DMS 273 (cell line): ENCODE results near the gene ADPRS.

Experiments
- DNase-seq: peaks from one replicate; lab custom pipeline; 2025; ENCODE audit not compliant: unreplicated experiment; lab: John Stamatoyannopoulos, UW

ADPRS gene, protein sequence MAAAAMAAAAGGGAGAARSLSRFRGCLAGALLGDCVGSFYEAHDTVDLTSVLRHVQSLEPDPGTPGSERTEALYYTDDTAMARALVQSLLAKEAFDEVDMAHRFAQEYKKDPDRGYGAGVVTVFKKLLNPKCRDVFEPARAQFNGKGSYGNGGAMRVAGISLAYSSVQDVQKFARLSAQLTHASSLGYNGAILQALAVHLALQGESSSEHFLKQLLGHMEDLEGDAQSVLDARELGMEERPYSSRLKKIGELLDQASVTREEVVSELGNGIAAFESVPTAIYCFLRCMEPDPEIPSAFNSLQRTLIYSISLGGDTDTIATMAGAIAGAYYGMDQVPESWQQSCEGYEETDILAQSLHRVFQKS

DNA sequence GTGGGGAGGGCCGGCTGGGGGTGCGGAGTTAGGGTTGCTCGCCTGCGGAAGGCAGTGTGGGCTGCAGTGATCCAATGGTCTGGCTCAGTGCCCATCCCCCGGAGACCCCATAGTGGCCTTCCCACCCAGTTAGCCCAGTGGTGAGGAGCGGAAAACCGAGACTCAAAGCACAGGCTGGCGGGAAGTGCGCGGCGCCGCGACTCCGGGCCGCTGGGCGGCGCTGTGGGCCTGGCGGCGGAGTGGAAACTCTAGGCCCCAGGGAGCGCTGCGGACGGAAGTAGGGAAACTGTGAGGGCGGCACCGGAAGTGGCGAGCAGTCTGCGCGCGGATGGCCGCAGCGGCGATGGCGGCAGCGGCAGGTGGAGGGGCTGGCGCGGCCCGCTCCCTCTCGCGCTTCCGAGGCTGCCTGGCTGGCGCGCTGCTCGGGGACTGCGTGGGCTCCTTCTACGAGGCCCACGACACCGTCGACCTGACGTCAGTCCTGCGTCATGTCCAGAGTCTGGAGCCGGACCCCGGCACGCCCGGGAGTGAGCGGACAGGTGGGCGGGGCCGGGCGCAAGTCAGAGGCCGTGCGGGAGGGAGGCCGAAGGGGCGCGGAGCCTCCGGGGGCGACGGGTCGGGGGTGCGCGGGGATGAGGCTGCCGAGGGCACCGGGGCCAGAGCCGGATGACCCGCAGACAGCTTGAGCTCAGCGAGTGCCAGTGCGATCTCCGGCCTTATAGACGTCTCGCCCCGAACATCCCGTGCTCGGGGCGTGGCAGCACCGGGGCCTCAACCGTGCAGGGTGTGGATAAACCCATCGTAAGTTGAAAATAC is at the start of gene ADPRS:
ADPRS (plus strand) TSS at position 316 of the 816 bp plus-strand sequence; CDS start at position 329, 13 bp downstream.
- peak; percentile 96 for DNase-seq

DNA sequence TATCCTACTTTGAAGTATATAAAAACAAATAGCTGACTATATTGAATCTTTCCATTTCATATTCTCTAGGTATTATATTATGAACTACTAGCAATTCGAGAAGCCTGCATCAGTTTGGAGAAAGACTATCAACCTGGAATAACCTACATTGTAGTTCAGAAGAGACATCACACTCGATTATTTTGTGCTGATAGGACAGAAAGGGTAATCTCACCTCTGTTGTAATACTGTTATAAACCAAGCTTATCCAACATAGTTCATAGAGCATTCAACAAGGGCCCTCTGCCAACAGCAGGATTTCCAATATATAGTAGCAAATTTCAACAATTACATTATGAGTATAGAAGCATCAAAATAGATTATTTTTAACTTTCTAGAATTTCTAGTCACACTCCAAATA is 48.5 kb upstream of the ADPRS start:
- no peak for DNase-seq

DNA sequence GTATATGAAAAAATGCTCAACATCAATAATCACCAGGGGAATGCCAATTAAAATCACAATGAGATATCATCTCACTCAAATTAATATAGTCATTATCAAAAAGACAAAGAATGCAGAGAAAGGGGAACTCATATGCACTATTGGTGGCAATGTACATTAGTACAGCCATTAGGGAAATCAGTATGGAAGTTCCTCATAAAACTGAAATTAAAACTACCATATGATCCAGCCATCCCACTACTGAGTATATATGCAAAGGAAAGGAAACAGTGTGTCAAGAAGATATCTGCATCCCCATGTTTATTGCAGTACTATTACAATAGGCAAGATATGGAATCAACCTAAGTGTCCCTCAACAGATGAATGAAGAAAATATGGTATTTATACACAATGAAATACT is 36.9 kb upstream of the ADPRS start:
- no peak for DNase-seq

DNA sequence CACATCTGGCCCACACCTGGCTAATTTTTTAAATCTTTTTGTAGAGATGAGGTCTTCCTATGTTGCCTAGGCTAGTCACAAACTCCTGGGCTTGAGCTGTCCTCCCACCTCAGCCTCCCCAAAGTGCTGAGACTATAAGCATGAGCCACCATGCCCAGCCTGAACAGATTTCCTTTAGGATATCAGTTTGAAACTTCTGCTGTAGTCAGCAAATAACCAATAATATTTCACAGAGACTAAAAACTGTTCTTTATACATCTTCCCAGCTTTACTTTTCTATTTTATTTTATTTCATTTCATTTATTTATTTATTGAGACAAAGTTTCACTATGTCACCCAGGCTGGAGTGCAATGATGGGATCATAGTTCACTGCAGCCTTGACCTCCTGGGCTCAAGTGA is 34.7 kb upstream of the ADPRS start:
- no peak for DNase-seq

DNA sequence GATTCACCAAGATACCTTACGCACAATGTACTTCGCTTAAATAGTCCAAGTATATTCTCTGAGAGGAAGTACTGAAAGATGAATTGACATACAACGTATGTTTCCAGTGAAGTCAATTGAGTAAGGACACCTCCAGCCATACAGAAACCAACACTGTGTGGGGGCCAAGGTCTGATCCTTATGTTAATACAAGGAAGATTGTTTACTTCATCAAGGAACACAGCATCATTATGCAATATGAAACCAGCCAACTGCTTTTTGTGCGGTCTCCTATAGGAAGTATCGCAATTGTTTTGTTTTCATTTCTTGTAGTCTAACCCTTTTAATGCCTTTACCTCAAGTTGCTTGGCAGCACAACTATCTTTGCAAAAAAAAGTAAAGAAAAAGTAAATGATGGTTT is 33.0 kb upstream of the ADPRS start:
- no peak for DNase-seq

DNA sequence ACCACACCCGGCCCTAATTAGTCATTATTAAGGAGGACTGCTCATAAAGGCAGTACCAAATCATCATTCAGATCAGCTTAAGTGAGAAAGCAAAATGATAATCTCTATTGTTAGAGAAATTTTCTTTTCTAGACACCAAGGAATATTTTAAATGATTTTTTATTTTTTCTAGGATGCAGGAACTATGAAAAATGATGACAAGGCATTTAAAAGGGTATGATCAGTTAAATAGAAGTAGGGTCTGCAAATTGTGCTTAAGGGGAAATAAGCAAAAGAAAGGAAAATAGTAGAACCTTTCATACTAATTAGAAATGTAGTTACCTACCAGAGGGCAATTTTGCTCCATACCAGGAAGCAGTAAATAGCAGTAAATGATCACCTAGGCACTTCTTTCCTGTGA is 26.4 kb upstream of the ADPRS start:
- DNase-seq = no peak

DNA sequence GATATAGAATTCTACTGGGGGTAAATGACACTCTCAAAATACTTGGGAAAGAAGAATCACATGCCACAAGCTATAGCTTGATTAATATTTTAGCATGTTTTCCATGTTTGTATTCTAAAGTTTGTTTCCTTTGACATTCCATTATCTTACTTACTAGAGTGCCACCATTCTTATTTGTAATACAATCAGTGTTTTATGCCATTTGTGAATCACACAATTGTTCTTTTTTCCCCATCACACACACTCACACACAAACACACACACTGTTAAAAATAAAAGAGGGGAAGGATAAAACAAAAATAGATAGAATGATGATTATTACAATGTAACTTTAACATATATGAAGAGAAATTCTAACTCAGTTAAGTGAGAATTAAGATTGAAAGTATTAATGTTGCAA is 20.8 kb upstream of the ADPRS start:
- DNase-seq = no peak

DNA sequence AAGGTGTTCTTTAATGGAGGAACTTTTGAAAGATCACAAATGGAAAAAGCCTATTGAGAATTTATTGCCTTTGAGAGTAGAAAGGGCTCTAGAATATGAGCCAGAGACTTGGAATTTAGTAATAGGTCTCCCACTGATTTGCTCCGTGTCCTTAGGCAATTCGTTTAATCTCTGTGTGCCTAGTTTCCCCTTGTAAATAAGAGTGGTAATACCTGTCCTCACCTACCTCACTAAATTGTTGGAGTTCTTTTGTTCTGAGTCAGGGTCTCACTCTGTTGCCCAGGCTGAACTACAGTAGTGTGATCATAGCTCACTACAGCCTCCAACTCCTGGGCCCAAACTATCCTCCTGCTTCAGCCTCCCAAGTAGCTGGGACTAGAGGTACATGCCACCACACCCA is 19.8 kb upstream of the ADPRS start:
- DNase-seq = no peak

DNA sequence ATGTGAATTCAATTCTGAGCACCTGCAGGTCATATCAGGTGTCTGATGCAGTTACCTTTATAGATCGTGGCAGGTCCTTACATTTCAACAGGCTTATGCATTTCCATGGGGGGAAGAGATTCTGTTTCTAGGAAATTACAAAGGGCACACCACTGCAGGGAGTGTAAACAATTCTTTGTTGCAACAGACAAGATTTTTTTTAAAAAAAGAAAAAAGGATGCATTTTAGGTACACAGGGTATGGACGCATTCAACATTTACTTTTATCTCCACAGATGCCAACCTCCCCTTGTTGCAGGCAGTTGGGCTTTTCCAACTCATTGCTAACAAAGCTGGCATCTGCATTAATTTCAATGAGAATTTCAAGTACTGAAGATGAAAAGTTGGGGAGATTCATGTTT is 18.3 kb upstream of the ADPRS start:
- no peak for DNase-seq

DNA sequence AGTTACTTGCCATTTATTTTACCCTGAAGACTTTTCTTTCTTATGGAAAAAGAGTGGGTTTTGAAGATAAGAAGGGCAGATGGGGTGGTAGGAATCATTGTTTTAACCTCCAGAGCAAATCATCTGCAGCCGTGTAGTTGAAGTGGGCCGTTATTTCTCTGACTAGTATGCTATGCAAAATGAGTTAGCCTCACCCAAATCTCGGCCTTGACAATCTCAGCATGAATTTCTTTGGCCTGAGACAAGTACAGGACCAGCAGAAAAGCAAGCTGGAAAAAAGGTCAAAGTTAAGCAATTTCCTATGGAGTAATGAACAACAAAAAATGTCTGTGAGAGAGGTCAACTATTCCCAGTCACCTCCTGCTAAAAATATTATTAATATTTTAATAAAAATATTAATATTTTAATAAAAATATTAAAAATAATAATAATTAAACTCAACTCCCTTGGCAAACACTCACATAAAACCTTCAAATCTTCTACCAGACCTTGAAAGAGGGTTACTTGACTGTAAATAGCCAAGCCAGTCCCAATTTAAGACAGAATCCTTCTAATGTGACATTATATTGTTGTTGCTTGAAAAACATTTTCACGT is 11.6 kb upstream of the ADPRS start:
- peak; percentile 20 for DNase-seq

DNA sequence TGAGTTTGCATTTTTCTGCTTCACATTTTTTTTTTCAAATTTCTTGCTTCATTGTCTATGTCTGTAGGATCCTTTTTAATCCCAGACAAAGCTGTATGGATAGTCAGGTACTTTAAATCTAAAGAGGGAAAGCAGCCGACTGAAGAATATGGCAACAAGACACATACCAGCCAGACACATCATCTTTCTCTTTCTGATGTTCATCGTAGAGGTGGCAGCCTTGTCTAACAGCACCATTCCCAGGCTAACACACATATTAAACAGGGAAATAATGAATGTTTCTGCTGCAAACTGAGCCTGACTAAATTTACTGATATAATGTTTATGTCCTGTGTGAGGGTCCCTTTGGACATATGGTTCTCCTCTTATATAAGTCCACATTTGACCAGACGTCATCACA is 8.5 kb upstream of the ADPRS start:
- DNase-seq = no peak

DNA sequence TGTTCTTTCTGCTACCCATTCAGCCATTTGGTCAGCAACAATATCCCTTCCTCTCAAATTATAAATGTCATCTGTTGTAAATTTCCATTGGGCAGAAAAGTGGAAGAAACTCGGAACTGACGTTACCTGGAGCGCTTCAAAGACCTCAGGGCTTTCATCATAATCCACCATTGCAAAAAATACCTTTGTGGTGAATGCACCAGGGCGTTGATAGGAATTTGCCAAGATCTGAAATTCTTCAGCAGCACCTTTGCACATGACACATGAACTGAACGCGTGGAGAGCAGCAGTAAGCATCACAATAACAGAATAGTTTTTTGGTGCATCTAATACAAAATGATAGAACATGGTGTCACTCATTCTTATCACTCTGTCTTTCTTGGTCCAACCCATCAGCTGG is 7.9 kb upstream of the ADPRS start:
- no peak for DNase-seq

DNA sequence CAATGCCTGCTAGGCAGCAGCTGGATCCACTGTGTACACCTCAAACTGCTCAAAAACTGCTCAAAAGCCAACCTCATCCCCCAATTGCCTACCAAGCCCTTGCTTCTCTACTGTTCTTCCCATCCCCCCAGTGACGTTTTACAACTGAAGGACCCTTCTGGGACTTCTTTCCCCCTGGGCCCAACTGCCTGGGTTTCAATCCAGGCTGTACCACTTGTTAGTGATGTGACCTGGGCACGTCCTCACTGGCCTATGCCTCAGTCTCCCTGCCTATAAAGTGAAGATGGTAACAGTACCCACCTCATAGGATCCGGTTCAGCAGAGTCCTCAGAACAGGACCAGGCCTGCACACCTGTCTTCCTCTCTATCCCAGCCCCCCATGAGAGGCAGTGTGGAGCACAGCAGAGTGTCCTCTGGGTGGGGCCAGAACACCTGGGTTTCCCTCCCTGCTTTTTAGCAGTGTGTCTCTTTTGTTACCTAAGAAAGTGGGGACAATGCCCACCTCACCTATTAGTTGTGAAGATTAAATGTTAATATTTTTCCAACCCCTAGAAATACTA is 6.7 kb upstream of the ADPRS start:
- DNase-seq = no peak

DNA sequence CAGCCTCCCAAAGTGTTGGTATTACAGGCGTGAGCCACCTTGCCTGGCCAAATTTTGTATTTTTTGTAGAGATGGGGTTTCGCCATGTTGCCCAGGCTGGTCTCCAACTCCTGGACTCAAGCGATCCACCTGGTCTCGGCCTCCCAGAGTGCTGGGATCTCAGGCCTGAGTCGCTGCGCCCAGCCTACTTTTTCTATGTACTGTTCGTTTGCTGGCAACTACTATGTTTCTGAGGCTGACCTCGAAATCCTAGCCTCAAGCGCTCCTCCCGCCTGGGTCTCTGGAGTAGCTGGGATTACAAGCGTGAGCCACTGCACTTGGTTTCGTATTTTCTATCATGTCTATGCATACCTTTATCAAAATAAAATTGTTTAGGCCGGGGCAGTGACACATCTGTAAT is 5.5 kb upstream of the ADPRS start:
- DNase-seq = no peak

DNA sequence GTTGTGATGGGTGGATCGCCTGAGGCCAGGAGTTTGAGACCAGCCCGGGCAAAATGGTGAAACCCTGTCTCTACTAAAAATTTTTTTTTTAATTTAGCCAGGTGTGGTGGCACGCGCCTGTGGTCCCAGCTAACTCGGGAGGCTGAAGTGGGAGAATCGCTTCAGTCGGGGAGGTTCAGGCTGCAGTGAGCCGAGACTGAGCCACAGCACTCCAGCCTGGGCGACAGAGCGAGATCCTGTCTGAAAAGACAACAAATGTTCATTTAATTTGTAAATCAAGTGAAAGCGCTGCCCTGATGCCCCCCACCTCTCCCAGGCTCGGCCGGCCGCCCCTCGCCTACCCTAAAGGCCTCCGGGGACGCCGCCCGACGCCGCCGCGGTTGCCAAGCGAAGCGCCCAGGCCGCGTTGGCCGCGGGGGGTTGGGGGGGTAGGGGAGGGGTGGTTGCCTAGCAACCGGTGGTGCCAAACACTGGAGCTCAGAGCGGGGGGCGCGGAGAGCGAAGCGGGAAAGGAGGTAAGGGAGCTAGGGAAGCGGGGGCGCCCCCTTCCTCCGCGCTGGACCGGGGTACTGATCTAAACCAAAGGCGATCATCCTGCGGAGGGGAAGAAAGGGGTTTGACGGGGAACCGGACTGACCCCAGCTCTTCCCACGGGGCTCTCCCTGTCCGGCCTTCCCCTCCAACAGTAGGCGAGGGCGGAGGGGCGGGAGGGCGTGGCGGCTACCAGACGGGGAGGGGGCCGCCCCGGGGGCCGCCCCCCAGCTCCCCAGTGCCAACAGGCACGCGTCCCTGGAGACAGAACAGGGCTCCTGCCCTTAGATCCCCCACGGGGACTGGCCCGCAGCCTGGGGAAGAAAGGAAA is 4.8 kb upstream of the ADPRS start, which contains the start of gene TEKT2:
TEKT2 (plus strand) TSS at position 460 of the 862 bp plus-strand sequence. CDS start 828 bp downstream, outside the sequence.
- DNase-seq = peak; percentile 84

DNA sequence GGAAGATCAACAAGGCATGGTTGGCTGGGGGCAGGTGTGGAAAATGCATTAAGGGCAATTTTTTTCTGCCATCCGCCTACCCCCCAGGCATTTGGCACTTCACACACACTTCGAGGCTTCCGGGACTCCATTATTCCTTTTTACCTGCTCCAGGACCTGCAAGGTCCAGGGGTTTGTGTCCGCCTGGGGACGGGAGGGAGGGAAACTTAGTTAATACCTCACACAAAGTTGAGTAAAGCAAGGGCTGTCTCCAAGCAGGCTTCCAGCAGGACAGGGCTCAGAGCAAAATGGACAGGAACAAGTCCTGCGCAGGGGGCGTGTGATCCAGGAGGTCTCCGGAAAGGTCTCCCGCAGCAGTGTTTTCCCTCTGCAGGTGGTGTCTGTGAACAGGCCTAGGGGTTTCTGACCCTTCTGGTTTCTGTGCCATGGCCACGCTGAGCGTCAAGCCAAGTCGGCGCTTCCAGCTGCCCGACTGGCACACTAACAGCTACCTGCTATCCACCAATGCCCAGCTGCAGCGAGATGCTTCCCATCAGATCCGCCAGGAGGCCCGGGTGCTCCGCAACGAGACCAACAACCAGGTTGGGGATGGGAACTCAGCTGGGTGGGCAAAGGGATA is 4.1 kb upstream of the ADPRS start:
- DNase-seq = peak; percentile 47

DNA sequence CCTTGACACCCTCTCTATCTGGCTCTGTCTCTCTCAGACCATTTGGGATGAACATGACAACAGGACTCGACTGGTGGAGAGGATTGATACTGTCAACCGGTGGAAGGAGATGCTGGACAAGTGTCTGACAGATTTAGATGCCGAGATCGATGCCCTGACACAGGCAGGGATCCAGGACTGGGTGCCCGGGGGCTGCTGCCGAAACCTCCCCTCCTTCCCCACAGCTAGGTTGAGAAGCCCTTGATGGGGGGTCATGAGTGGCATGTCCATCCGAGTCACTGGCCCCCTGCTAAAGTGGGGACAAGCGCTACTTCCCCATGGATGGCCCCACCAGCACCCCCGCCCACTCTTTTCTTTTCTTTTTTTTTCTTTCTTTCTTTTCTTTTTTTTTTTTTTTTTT is 3.6 kb upstream of the ADPRS start:
- DNase-seq = no peak

DNA sequence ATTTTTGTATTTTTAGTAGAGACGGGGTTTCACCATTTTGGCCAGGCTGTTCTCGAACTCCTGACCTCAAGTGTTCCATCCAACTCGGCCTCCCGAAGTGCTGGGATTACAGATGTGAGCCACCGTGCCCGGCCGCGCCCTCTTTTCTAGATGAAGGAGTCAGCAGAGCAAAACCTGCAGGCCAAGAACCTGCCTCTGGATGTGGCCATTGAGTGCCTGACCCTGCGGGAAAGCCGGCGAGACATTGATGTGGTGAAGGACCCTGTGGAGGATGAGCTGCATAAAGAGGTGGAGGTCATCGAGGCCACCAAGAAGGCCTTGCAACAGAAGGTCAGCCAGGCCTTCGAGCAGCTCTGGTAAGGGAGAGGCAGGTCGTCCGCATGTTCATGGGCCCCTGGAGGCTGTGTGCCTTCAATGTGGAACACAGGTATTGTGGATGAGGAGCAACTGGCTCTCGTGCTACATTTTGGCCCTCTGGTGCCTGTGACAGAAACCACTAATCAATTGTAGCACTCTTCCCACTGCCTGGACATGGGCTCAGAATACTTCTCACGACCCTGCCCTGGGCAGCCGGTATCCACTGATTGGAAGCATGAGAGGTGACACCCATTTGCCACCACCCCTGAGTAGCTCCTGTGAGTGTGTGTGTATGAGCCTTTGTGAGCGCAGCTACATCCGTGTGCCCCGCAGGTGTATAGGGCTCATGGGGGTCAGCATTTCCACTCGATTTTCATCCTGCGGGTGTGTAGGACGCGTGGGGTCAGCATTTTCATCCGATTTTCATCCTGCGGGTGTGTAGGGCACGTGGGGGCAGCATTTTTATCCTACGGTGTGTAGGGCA is 2.8 kb upstream of the ADPRS start:
- no peak for DNase-seq

DNA sequence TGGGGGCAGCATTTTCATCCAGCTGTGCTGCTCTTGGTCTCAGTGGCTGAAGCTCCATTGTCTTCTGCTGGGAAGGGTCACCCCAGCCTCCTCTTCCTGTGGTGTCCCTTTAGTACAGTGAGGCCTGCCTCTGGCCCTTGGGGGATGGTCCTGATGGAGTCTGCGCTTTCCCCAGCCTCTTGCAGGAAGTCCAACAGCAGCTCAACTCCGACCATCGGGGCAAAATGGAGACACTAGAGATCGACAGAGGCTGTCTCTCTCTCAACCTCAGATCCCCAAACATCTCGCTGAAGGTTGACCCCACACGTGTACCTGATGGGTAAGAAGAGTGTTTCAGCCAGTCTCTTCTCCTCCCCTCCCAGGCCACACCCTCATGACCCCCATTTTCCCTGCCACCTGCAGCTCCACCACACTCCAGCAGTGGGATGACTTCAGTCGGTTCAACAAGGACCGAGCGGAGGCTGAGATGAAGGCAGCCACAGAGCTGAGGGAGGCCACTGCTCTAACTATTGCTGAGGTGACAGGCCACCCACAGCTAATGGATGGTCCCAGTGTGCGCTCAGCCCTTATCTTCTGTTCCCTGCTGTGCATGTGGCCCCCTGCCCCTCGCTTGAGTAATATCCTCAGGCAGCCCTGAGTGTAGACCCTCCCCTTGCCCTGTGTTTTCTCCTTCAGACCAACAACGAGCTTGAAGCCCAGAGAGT is 2.0 kb upstream of the ADPRS start:
- DNase-seq = no peak
